Posterior cingulate gyrus (tissue), 11 donors: ENCODE results near the gene ARFIP2.

Source experiments
- DNase-seq, 10 donors: peaks; one replicate each; pipeline versions ENCODE4 v3.0.0 to v3.0.0-alpha.2; 2020 to 2021; ENCODE audit warnings: mixed read lengths in 3 of 10
- intact Hi-C: fragments of 100-400 bp; cut with DNase I; formaldehyde crosslinking; loops from one replicate; pipeline ENCODE4 v1.15.1; 2023

ARFIP2 gene

GRCh38 chr11:6485661-6486060, 4.5 kb upstream of the ARFIP2 start:
- intact Hi-C loops: no loop called here
- DNase-seq: no peak

- no peak for DNase-seq
- intact Hi-C loops: loop anchor here (5.0 kb wide), 1 partner anchor 274 kb away; no protein-coding TSS in a partner anchor
Observed at GRCh38 chr11:6483015-6483414, 1.9 kb upstream of the ARFIP2 start.

GRCh38 chr11:6482441-6482840, 1.3 kb upstream of the ARFIP2 start:
- DNase-seq: no peak
- intact Hi-C loops: loop anchor here (5.0 kb wide), 1 partner anchor 275 kb away; no protein-coding TSS in a partner anchor

GRCh38 chr11:6481924-6482275, 769 bp upstream of the ARFIP2 start:
- DNase-seq: no peak

GRCh38 chr11:6480299-6480914, 724 bp downstream of the ARFIP2 start:
- DNase-seq: no peak
- intact Hi-C loops: loop anchor here (5.0 kb wide), 1 partner anchor 277 kb away; no protein-coding TSS in a partner anchor

More at GRCh38 chr11:6481924-6482275, 769 bp upstream of the ARFIP2 start:
- intact Hi-C loops: loop anchor here (5.0 kb wide), 1 partner anchor 275 kb away; no protein-coding TSS in a partner anchor

GRCh38 chr11:6476571-6476970, 4.6 kb downstream of the ARFIP2 start:
- no peak for DNase-seq
- intact Hi-C loops: loop anchor here (10.0 kb wide), 1 partner anchor 128 kb away; the partner anchor contains the start of genes ILK and RRP8

GRCh38 chr11:6475936-6476335, 5.2 kb downstream of the ARFIP2 start:
- intact Hi-C loops: loop anchor here (10.0 kb wide), 1 partner anchor 129 kb away; the partner anchor contains the start of genes ILK and RRP8

GRCh38 chr11:6474806-6475500, 6.2 kb downstream of the ARFIP2 start:
- no peak for DNase-seq
- intact Hi-C loops: loop anchor here (10.0 kb wide), 1 partner anchor 130 kb away; the partner anchor contains the start of genes ILK and RRP8

More at GRCh38 chr11:6475936-6476335, 5.2 kb downstream of the ARFIP2 start:
- no peak for DNase-seq

- intact Hi-C loops: loop anchor here (10.0 kb wide), 1 partner anchor 130 kb away; the partner anchor contains the start of genes ILK and RRP8
- DNase-seq: no peak
Observed at GRCh38 chr11:6474413-6474792, 6.7 kb downstream of the ARFIP2 start.

GRCh38 chr11:6473451-6474412, 7.4 kb downstream of the ARFIP2 start, which contains the start of gene TRIM3:
TSS of gene TRIM3 (minus strand) at chr11:6473941. CDS start at chr11:6465695, 8,246 bp downstream.
- peak; percentile 83 to 98 (median 92) for DNase-seq
- intact Hi-C loops: loop anchor here (1.0 to 10.0 kb wide), 2 partner anchors 83 to 131 kb away; partner anchors contain the start of genes ILK, RRP8 and SMPD1

GRCh38 chr11:6472934-6473333, 8.2 kb downstream of the ARFIP2 start:
- intact Hi-C loops: loop anchor here (1.0 to 10.0 kb wide), 2 partner anchors 83 to 132 kb away; partner anchors contain the start of genes ILK, RRP8 and SMPD1
- DNase-seq: no peak

- intact Hi-C loops: no loop called here
- no peak for DNase-seq
Observed at GRCh38 chr11:6469599-6469998, 11.5 kb downstream of the ARFIP2 start.

- intact Hi-C loops: no loop called here
- peak; percentile 53 to 97 (median 82) for DNase-seq
Observed at GRCh38 chr11:6468712-6469495, 12.2 kb downstream of the ARFIP2 start.

- intact Hi-C loops: no loop called here
Observed at GRCh38 chr11:6459099-6459450, 22.1 kb downstream of the ARFIP2 start.

GRCh38 chr11:6458352-6459098, 22.6 kb downstream of the ARFIP2 start:
- DNase-seq: no peak
- intact Hi-C loops: no loop called here

More at GRCh38 chr11:6459099-6459450, 22.1 kb downstream of the ARFIP2 start:
- no peak for DNase-seq

- peak in 1 of 10 donors; percentile 72 for DNase-seq
Observed at GRCh38 chr11:6457581-6458320, 23.4 kb downstream of the ARFIP2 start.

GRCh38 chr11:6456361-6457073, 24.6 kb downstream of the ARFIP2 start:
- DNase-seq: peak in 1 of 10 donors; percentile 80
- intact Hi-C loops: no loop called here

More at GRCh38 chr11:6457581-6458320, 23.4 kb downstream of the ARFIP2 start:
- intact Hi-C loops: no loop called here
